HG03565 (cell line): ENCODE results near the gene MECR.

Source experiments
- ATAC-seq: cut with Tn5 transposase; IDR thresholded peaks from one replicate; pipeline ENCODE4 v1.9.1; 2021; ENCODE audit warnings: mild to moderate bottlenecking, moderate library complexity; ENCODE audit not compliant: unreplicated experiment

MECR gene

GRCh38 chr1:29255134-29255666 is 24.5 kb upstream of the MECR start:
- no peak for ATAC-seq

GRCh38 chr1:29254346-29254745 is 23.6 kb upstream of the MECR start:
- no peak for ATAC-seq

- no peak for ATAC-seq
Measured at GRCh38 chr1:29253180-29253579, 22.4 kb upstream of the MECR start.

GRCh38 chr1:29251164-29252124 is 20.7 kb upstream of the MECR start:
- no peak for ATAC-seq

- ATAC-seq = no peak
Measured at GRCh38 chr1:29249951-29250581, 19.3 kb upstream of the MECR start.

- no peak for ATAC-seq
Measured at GRCh38 chr1:29249170-29249691, 18.5 kb upstream of the MECR start.

GRCh38 chr1:29248409-29248808 is 17.7 kb upstream of the MECR start:
- ATAC-seq = no peak

- ATAC-seq = no peak
Measured at GRCh38 chr1:29247571-29248273, 17.0 kb upstream of the MECR start.

- ATAC-seq = no peak
Measured at GRCh38 chr1:29247044-29247443, 16.3 kb upstream of the MECR start.

GRCh38 chr1:29245876-29246275 is 15.1 kb upstream of the MECR start:
- ATAC-seq = no peak

- ATAC-seq = no peak
Measured at GRCh38 chr1:29245261-29245660, 14.5 kb upstream of the MECR start.

GRCh38 chr1:29243871-29244200 is 13.1 kb upstream of the MECR start:
- ATAC-seq = no peak

GRCh38 chr1:29243023-29243870 is 12.5 kb upstream of the MECR start:
- no peak for ATAC-seq

- ATAC-seq = no peak
Measured at GRCh38 chr1:29240986-29241385, 10.3 kb upstream of the MECR start.

GRCh38 chr1:29240400-29240837 is 9.7 kb upstream of the MECR start:
- no peak for ATAC-seq

- no peak for ATAC-seq
Measured at GRCh38 chr1:29239142-29239541, 8.4 kb upstream of the MECR start.

GRCh38 chr1:29238620-29239002 is 7.9 kb upstream of the MECR start:
- no peak for ATAC-seq

- no peak for ATAC-seq
Measured at GRCh38 chr1:29237852-29238619, 7.3 kb upstream of the MECR start.

- ATAC-seq = no peak
Measured at GRCh38 chr1:29237129-29237821, 6.5 kb upstream of the MECR start.
